Measurements from ENCODE around the gene RBSN.

DNA sequence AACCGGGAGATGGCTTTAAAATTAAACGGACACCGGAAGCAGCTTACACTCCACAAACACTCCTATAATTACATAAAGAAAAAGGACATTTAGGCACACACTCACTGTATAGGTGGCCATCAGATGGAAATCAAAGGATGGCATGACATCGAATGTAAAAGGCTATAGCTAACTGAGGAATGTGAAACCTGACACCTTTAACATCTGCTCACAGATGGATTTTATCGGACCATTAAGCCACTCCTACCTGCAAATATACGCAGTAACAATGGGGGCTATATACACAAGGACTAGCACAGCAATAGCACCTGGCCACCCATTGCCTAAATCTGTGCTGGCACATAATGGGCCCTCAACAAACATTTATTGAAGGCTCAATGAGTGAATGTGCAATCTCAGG, 14.5 kb upstream of the RBSN start:
- TF ChIP-seq, protein P1, sequence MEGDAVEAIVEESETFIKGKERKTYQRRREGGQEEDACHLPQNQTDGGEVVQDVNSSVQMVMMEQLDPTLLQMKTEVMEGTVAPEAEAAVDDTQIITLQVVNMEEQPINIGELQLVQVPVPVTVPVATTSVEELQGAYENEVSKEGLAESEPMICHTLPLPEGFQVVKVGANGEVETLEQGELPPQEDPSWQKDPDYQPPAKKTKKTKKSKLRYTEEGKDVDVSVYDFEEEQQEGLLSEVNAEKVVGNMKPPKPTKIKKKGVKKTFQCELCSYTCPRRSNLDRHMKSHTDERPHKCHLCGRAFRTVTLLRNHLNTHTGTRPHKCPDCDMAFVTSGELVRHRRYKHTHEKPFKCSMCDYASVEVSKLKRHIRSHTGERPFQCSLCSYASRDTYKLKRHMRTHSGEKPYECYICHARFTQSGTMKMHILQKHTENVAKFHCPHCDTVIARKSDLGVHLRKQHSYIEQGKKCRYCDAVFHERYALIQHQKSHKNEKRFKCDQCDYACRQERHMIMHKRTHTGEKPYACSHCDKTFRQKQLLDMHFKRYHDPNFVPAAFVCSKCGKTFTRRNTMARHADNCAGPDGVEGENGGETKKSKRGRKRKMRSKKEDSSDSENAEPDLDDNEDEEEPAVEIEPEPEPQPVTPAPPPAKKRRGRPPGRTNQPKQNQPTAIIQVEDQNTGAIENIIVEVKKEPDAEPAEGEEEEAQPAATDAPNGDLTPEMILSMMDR (IDR thresholded peaks at IDR 0.05; ENCODE audit: poor library complexity), result no peak
- TF ChIP-seq EZH2 (IDR thresholded peaks at IDR 0.05; ENCODE audit: borderline replicate concordance), result no peak
- TF ChIP-seq EZH2phosphoT487 (IDR thresholded peaks at IDR 0.05; ENCODE audit: low read depth, severe bottlenecking, unreplicated experiment), result no peak

Measured in hepatocyte (in vitro differentiated cells).